ENCODE data around the gene RAB11FIP4. TPM values are rescaled to one million over a fixed set of nuclear protein-coding genes. Genes with fewer than 3 reads are reported as not detected.

The RAB11FIP4 gene
- total and polyA plus RNA-seq, 2 of the 13 experiments (the other 11 are each of a cell fraction or from before 2014, with no cell fraction given) = 28.0 to 89.3 TPM

- no peak for TF ChIP-seq RERE (CRISPR knock-in tag; IDR thresholded peaks at IDR 0.05; ENCODE audit: low read depth)
- no peak for TF ChIP-seq ZNF512 (CRISPR knock-in tag; IDR thresholded peaks at IDR 0.05)
- TF ChIP-seq DNMT1 (CRISPR knock-in tag; IDR thresholded peaks at IDR 0.05) = no peak
- no peak for TF ChIP-seq PBX3 (CRISPR knock-in tag; IDR thresholded peaks at IDR 0.05; ENCODE audit: borderline replicate concordance)
Measured at GRCh38 chr17:31579265-31579664, 187.8 kb downstream of the RAB11FIP4 start (continued).

All from HepG2 (cell line).